NCI-H128 (cell line): ENCODE results near the gene TIMP3.

ENCODE experiments used
- DNase-seq: peaks from one replicate; lab custom pipeline; 2025; ENCODE audit not compliant: unreplicated experiment; lab: John Stamatoyannopoulos, UW

The TIMP3 gene

GRCh38 chr22:32877196-32877595, 75.7 kb downstream of the TIMP3 start:
- no peak for DNase-seq

- no peak for DNase-seq
Measured at GRCh38 chr22:32879550-32879949, 78.0 kb downstream of the TIMP3 start.

GRCh38 chr22:32880061-32880460, 78.6 kb downstream of the TIMP3 start:
- DNase-seq, result no peak

GRCh38 chr22:32880505-32880892, 79.0 kb downstream of the TIMP3 start:
- no peak for DNase-seq

GRCh38 chr22:32880893-32881596, 79.5 kb downstream of the TIMP3 start:
- no peak for DNase-seq

- no peak for DNase-seq
Measured at GRCh38 chr22:32882360-32882755, 80.9 kb downstream of the TIMP3 start.

GRCh38 chr22:32882774-32883530, 81.4 kb downstream of the TIMP3 start:
- DNase-seq, result no peak

- DNase-seq, result no peak
Measured at GRCh38 chr22:32887324-32887980, 85.9 kb downstream of the TIMP3 start.

GRCh38 chr22:32888976-32889375, 87.5 kb downstream of the TIMP3 start:
- no peak for DNase-seq

- DNase-seq, result no peak
Measured at GRCh38 chr22:32896891-32897290, 95.4 kb downstream of the TIMP3 start.

- DNase-seq, result no peak
Measured at GRCh38 chr22:32897400-32897799, 95.9 kb downstream of the TIMP3 start.

- no peak for DNase-seq
Measured at GRCh38 chr22:32900886-32901635, 99.6 kb downstream of the TIMP3 start.

GRCh38 chr22:32901925-32902324, 100.4 kb downstream of the TIMP3 start:
- no peak for DNase-seq

GRCh38 chr22:32903507-32903906, 102.0 kb downstream of the TIMP3 start:
- DNase-seq, result no peak

GRCh38 chr22:32904044-32904443, 102.5 kb downstream of the TIMP3 start:
- DNase-seq, result no peak

- no peak for DNase-seq
Measured at GRCh38 chr22:32905400-32905799, 103.9 kb downstream of the TIMP3 start.

GRCh38 chr22:32909581-32910428, 108.3 kb downstream of the TIMP3 start:
- no peak for DNase-seq

- DNase-seq, result no peak
Measured at GRCh38 chr22:32910429-32910772, 108.9 kb downstream of the TIMP3 start.

- DNase-seq, result no peak
Measured at GRCh38 chr22:32911503-32911902, 110.0 kb downstream of the TIMP3 start.
